AG20443 (cell line): ENCODE results near the gene UGGT1.

Source experiments
- DNase-seq: peaks from one replicate; pipeline ENCODE4 v3.0.0; 2012; ENCODE audit warnings: low spot score, mixed read lengths

The UGGT1 gene, protein sequence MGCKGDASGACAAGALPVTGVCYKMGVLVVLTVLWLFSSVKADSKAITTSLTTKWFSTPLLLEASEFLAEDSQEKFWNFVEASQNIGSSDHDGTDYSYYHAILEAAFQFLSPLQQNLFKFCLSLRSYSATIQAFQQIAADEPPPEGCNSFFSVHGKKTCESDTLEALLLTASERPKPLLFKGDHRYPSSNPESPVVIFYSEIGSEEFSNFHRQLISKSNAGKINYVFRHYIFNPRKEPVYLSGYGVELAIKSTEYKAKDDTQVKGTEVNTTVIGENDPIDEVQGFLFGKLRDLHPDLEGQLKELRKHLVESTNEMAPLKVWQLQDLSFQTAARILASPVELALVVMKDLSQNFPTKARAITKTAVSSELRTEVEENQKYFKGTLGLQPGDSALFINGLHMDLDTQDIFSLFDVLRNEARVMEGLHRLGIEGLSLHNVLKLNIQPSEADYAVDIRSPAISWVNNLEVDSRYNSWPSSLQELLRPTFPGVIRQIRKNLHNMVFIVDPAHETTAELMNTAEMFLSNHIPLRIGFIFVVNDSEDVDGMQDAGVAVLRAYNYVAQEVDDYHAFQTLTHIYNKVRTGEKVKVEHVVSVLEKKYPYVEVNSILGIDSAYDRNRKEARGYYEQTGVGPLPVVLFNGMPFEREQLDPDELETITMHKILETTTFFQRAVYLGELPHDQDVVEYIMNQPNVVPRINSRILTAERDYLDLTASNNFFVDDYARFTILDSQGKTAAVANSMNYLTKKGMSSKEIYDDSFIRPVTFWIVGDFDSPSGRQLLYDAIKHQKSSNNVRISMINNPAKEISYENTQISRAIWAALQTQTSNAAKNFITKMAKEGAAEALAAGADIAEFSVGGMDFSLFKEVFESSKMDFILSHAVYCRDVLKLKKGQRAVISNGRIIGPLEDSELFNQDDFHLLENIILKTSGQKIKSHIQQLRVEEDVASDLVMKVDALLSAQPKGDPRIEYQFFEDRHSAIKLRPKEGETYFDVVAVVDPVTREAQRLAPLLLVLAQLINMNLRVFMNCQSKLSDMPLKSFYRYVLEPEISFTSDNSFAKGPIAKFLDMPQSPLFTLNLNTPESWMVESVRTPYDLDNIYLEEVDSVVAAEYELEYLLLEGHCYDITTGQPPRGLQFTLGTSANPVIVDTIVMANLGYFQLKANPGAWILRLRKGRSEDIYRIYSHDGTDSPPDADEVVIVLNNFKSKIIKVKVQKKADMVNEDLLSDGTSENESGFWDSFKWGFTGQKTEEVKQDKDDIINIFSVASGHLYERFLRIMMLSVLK (N-terminal part only)

DNA sequence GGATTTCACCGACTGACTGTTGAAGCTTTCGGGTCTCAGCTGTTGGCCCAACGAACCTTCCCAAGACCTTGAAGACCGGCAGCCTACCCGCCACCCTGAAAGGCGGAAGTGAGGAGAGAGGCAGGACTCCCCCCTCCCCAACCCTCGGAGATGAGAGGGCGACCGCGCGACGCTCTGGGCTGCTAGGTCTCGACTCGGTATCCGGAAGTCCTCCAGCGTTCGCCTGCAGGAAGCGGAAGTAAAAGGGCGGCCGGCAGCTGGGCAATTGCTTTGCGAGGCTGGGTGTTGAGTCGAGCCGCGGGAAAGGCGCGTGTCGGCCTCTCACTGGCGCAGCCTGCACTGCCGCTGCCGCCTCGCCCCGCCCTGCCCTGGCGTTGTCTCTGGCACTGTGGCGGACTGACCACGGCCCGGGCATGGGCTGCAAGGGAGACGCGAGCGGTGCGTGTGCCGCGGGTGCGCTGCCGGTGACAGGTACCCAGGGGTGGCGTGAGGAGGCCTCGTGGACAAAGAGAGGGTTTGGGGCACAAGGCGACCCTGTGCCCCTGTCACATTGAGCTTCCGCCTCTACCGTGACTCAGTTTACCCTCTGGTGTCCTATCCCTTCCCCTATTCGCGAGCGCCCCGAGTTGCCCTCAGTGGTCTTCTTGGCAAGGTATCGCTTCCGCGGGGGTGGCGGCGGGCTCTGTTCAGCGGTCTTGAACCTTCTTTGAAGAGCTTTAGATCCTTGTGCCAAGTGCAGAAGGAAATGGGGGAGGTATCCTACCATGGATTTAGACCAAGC lies at the start of gene UGGT1:
Gene UGGT1 (plus strand): TSS at position 256 of the 781 bp plus-strand sequence. CDS start 158 bp downstream, at position 414.
- peak; percentile 98 for DNase-seq

DNA sequence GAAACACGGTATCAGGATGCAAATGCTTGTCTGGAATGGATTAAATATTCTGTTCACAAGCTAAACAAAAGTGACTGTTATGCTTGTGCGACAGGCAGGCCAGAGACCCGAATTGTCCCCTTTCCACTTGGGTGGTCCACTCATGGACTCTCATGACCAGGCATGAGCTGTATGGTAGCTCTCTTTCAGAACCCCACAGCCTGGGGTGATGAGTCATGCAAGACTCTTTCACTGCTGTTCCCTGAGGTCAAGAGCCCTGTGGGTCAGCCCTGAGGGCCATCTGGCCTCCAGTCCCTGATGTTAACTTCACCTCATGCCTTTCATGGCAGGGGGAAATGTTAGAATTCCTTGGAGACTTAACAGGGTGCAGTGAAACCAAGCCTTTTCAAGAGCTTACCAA lies 49.4 kb upstream of the UGGT1 start:
- DNase-seq: no peak

DNA sequence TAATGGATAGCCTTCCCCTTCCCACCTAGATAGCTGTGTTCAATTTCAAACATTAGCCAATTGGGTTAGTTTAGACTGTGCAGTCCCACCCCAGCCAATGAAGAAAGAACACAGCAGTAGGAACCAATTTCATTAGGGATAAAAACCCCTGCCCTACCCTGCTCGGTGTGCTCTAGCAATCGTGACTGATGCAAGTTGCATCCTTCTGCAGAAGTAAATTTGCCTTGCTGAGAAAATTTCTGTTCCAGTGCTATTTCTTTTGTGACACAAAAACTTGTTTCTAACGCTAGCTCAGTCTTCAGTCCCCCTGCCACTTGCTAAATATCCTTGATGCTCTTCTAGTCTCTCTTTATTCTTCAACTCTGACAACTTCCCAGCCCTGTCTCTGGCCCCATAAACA lies 48.0 kb upstream of the UGGT1 start:
- no peak for DNase-seq

- DNase-seq: no peak
Observed at GRCh38 chr2:128053331-128053730, 37.7 kb upstream of the UGGT1 start.

- no peak for DNase-seq
Observed at GRCh38 chr2:128054104-128054885, 36.7 kb upstream of the UGGT1 start.

DNA sequence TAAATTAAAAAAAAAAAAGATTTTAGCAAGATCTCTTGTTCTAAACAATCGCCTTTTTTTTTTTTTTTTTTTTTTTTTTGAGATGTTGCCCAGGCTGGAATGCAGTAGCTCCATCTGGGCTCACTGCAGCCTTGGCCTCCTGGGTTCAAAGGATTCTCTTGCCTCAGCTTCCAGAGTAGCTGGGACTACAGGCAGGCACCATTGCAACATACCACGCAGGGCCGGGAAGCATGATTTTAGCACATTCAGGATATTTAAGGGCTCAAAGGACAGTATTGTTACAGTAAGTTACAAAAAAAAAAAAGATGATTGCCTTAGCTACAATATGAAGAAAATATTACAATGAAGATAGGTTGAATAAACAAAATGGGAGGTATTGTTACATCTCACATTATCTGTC lies 33.7 kb upstream of the UGGT1 start:
- no peak for DNase-seq

GRCh38 chr2:128058114-128058513 lies 32.9 kb upstream of the UGGT1 start:
- DNase-seq: no peak

DNA sequence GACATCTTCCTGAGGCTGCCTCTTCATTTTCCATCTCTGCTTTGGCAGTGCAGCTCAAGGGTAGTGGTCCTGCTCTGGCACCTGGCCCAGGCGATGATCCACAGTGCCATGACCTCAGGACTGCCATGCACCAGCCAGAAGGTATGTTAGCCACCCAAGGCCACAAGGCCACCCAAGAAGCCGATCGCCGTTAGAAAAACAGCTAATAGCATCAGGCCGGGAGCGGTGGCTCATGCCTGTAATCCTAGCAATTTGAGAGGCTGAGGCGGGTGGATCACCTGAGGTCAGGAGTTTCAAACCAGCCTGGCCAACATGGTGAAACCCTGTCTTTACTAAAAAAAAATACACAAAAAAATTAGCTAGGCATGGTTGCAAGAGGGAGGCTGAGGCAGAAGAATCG lies 28.4 kb upstream of the UGGT1 start:
- DNase-seq: no peak

- no peak for DNase-seq
Observed at GRCh38 chr2:128064353-128064752, 26.6 kb upstream of the UGGT1 start.

DNA sequence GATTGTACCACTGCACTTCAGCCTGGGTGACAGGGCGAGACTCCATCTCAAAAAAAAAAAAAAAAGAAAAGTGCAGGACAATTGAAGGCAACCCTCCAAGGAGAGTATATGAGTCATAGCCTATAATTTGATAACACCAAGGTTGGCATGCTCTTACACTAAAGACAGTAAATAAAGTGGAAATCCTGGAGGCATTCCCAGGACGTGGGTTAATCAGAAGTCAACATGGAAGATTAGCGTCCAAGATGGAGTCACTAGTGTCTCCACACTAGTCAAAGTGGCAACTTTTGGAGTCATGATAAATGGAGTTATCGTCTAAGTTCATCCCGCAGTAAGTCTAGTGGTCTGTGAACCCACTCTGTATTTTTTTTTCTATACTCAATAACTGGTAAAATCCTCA lies 21.2 kb upstream of the UGGT1 start:
- DNase-seq: no peak

DNA sequence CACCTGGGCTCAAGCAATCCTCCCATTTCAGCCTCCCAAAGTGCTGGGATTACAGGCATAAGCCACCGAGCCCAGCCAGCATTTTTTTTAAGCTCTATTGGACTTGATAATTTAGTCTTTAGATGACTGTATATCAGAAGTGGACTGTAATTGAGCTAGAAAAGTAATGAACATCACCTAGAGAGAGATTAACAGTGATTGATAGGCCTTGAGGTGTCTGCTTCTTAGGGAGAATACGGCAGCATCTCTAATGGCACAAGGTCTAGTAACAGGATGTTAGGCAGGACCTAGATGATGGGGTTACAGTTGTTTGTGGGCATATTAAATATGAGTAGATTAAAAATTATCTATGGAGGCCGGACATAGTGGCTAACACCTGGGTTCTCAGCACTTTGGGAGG lies 17.7 kb upstream of the UGGT1 start:
- no peak for DNase-seq

- DNase-seq: no peak
Observed at GRCh38 chr2:128076461-128077106, 14.4 kb upstream of the UGGT1 start.

DNA sequence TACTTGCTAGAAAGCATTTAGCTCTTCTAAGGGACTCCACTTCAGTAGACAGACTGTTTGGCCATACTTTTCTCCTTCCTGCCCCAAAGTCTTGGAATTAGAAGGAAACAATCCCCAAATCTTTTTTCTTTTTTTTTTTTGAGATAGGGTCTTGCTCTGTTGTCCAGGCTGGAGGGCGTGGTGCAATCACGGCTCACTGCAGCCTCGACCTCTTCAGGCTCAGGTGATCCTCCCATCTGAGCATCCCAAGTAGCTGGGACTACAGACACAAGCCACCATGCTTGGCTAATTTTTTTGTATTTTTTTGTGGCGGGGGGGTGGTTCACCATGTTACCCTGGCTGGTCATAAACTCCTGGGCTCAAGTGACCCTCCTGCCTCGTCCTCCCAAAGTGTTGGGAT lies 6.2 kb upstream of the UGGT1 start:
- DNase-seq: no peak

DNA sequence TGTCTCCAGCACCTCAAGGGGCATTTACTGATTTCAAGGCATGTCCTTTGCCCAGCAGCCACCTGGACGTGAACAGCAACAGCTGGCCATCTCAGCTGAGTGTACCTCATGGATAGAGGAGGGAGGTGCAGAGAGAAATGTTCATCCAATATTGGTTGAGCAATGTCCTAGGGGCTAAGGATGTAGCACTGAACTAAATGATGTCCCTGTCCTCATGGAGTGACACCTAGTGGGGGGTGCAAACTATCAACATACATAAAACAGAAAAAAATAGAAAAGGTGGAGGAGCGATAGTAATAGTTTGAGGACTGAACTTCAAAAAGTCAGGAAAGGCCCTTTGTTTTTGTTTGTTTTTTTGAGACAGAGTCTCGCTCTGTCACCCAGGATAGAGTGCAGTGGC lies 4.8 kb upstream of the UGGT1 start:
- DNase-seq: no peak

DNA sequence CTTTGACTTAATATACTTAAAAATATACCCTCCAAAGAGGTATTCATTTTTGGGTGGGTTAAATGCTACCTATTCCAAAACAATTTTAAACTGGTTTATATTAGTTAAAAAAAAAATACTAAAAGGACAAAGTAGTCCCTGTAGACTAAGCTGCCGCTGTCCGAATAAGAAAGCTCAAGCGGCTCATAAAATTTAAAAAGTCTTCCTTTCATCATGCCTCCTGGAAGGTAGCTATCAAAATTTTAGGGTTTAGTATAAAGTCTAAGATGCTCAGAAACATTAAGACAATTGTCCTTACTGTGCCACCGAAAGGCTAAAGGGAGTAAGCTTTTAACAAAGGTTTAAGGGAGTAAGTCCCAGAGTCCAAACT lies 440 bp upstream of the UGGT1 start:
- DNase-seq: no peak

GRCh38 chr2:128091726-128092080 lies 703 bp downstream of the UGGT1 start:
- DNase-seq: peak; percentile 20

DNA sequence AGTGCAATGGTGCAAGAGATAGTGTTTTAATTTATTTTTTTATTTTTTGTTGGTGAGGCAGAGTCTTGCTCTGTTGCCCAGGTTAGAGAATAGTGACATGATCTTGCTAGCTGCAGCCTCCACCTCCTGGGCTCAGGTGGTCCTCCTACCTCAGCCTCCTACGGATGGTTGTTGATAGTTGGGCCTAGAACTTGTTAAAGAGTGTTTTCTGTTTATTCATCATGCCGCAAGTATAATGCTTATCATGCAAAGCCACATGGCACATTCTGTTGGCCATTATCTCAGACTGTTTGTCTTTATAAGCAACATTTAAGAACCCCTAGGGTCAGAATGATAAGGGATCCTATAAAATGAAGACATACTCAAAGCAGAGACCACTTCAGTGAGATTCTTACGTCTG lies 1.7 kb downstream of the UGGT1 start:
- DNase-seq: no peak

DNA sequence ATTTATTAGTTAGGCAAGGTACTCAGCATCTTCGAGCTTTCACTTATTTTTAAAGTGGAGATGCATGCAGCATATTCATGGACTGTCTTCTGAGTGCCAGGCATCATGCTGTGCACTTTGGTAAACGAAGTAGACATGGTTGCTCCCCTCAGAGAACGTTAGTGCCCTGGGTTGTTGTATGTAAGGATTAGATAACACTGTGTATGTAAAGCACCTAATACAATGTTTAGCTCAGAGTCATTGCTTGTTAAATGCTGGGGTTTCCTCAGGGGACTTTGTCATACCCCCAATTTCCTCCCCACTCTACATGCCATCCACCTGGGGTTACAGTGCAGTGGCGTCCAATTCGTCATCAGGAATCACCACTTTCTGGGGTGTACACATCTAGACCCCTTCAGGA lies 2.8 kb downstream of the UGGT1 start:
- no peak for DNase-seq

DNA sequence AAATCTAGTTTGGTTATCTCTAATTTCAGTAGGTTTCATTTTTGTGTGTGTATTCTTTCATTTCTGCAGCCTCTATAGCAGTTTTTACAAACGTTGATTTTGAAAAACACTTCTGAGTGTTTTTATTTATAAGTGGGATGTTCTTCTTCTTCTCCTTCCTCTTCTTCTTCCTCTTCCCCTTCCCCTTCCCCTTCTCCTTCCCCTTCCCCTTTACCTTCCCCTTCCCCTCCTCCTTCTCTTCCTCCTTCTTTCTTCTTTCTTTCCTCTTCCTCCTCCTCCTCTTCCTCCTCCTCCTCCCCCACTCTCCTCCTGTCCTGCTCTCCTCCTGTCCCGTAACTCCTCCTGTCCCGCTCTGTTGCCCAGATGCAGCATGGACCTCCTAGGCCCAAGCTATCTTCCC lies 4.2 kb downstream of the UGGT1 start:
- DNase-seq: no peak

DNA sequence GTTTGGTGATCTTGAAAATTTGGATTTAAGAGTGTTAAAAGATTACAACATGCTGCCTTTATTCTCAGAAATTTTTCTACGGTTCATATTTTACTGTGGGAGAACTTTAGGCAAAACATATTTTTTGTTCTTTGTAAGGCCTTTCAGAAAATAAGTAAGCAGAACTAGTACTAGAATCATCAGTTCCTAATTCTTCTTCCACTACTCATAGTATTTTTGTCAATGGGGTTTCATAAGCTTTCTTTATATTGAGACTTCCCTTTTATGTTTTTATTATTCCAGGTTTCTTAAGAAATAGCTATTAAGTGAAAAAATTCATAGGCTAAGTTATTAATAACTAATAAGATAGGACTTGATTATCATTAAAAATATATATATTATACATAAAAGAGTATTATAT lies 12.4 kb downstream of the UGGT1 start:
- DNase-seq: no peak
